ENCODE measurements around the gene FCSK.

GRCh38 chr16:70493802-70494201 lies 39.4 kb downstream of the FCSK start:
- TF ChIP-seq CTCF (IDR thresholded peaks at IDR 0.05), result no peak
- TF ChIP-seq POLR2A (IDR thresholded peaks at IDR 0.05), result no peak

Data from body of pancreas (tissue), 4 donors.